Uterus (tissue), 2 donors: Measurements from ENCODE around the gene CAMTA1.

ENCODE experiments used
- POLR2A ChIP-seq, 2 donors: fragments of 450-650 bp; IDR thresholded peaks; one replicate each; pipeline ENCODE4 v1.6.1; 2016; ENCODE audit warnings: antibody characterized with exemption in 2 of 2, mild to moderate bottlenecking in 1 of 2, moderate library complexity in 1 of 2
- TF ChIP-seq, protein P1 (sequence below), 4 experiments: fragments of 200-600 bp in 2 of 4; fragments of 450-650 bp in 2 of 4; sonication (generic) in 2 of 4; IDR thresholded peaks; one replicate each; pipeline ENCODE4 v1.5.1; 2016 to 2019; ENCODE audit warnings: antibody characterized with exemption in 4 of 4, mild to moderate bottlenecking in 2 of 4, moderate library complexity in 1 of 4

DNA sequence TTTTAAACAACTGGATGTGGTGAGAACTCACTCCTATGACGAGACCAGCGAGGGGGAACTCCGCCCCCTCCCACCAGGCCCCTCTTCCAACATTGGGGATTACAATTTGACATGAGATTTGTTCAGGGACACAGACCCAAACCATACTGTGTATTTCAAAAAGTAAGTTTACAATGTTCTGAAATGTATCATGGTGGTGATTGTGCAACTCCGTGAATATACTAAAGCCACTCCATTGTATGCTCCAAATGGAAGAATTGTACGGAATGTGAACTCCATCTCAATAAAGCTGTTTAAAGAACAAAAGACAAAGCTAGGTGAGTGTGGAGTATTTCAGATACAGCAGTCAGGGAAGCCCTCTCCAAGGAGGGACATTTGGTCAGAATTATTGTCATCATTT is 553.8 kb downstream of the CAMTA1 start:
- TF ChIP-seq, protein P1, sequence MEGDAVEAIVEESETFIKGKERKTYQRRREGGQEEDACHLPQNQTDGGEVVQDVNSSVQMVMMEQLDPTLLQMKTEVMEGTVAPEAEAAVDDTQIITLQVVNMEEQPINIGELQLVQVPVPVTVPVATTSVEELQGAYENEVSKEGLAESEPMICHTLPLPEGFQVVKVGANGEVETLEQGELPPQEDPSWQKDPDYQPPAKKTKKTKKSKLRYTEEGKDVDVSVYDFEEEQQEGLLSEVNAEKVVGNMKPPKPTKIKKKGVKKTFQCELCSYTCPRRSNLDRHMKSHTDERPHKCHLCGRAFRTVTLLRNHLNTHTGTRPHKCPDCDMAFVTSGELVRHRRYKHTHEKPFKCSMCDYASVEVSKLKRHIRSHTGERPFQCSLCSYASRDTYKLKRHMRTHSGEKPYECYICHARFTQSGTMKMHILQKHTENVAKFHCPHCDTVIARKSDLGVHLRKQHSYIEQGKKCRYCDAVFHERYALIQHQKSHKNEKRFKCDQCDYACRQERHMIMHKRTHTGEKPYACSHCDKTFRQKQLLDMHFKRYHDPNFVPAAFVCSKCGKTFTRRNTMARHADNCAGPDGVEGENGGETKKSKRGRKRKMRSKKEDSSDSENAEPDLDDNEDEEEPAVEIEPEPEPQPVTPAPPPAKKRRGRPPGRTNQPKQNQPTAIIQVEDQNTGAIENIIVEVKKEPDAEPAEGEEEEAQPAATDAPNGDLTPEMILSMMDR (IDR thresholded peaks at IDR 0.05): no peak
- TF ChIP-seq POLR2A (IDR thresholded peaks at IDR 0.05): no peak
